HG02973 (cell line): ENCODE data around the gene ZNF236.
"Not testable (repeated sequence)": the region's sequence is repeated elsewhere in the genome, so short reads cannot be mapped to it uniquely, and the experiment has no call there.

Experiments
- ATAC-seq: cut with Tn5 transposase; IDR thresholded peaks from one replicate; pipeline ENCODE4 v1.9.1; 2021; ENCODE audit warnings: moderate library complexity; ENCODE audit not compliant: unreplicated experiment

The ZNF236 gene

DNA sequence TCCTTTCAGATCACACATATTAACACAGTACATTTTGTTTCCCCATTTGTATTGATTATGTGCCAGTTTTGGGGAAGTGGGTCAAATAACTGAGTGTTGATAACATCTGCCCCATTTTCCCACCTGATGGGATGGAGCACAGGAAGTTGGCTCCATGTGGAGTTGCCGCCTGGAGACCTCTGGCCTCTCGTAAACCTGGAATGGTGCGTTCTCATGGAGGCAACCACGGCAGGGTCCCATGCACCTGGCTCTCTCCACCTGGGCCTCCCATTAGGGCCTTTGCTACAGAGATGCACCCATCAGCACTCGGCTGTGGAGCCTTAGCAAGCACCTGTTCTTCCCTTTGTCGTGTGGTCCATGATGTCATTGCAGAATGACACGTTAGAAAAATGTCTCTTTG is 179.6 kb downstream of the ZNF236 start:
- no peak for ATAC-seq

DNA sequence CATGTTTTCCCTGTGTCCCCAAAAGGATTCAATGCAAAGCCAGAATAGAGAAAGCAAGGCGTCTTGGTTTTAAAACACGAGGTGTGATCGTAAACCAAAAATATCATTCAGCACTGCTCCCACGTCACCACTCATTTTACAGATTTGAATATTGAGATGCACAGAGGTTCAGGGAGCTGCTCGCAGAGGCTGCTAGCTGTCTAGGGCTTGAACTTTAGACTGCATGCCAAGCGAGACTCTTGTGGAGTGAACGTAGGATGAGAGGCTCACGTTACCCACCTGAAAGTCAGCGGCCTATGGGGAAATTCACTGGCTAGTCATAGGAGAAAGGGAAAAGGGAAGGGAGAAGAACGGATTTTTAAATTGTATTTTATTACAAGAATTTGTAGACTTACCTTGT is 180.1 kb downstream of the ZNF236 start:
- no peak for ATAC-seq

DNA sequence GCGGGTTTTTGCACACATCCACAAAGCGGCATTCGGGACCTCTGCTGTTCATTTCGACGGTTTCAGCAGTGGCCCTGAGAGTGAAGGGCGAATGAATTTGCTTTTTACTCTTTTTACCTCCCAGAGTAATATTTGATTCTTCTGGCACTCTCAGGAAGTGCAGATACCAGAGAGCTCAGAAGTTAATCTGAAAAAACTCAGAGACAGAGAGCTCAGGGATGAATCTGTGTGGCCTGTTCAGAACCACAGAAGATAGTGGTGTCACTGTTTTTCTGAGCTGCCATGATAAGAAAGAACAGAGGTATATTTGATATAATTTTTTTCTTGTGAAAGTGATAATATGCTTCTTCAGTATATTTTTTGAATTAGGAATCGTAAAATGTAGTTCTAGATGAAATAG is 181.0 kb downstream of the ZNF236 start:
- ATAC-seq, result no peak

DNA sequence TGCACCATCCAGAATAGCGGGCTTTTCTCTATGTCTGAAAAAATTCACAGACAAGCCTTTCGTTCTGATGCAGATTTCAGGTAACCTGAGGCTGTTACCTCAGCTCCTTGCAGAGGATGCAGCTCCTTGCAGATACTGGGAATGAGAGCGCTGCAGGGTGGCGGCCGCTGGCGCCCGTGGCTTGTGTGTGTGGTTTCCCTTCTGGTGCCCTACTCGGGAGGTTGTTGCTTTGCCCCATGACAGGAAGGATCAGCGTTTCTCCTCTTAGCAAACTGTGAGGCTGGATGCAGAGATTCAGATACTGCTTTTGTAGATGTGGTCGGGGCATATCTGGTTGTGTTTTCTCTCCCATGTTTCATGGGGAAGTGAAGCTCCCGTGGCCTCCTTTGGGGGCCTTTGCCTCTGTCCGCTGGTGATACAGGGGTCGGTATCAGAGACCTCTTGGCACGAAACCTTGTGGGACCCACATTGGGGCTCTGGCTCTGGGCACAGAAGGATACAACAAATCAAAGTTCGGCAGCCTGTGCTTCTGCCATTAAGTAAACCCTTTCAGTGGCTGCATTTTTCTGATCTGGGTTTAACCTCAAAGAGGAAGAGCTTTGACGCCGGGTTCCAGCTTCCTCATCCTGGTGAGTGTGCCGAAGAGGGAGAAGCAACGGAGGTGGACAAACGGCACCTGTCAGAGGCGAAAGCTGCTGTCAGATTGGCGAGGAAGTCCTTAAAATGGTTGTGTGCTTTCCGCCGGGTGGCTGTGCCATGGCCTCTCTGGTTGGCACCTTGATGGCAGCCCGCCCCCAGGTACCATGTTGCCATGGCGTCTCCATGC is 182.4 kb downstream of the ZNF236 start:
- ATAC-seq, result no peak

DNA sequence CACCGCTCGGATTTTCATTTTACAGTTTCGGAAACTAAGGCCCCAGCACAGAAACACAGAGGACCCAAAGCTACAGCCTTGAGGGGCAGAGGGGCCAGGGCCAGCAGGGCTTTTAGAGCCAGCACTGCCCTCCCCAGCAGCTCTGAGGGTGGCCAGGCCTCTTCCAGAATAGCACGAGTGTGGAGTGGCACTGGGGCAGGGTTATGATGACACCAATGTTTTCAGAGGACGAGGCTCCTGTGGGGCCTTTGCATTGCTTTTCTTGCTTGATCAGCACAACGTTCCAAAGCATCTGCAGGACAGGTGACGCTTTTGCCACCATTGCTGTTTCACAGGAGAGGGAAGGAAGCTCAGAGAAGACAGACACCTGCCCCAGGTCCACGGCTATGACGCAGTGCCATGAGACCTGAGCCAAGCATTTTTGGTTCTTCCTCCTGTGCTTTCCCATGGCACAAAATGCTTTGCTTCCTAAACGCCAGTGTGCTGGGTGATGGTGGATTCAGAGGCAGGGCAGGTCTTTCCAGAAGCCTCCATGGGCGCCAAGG is 183.4 kb downstream of the ZNF236 start:
- ATAC-seq, result no peak

DNA sequence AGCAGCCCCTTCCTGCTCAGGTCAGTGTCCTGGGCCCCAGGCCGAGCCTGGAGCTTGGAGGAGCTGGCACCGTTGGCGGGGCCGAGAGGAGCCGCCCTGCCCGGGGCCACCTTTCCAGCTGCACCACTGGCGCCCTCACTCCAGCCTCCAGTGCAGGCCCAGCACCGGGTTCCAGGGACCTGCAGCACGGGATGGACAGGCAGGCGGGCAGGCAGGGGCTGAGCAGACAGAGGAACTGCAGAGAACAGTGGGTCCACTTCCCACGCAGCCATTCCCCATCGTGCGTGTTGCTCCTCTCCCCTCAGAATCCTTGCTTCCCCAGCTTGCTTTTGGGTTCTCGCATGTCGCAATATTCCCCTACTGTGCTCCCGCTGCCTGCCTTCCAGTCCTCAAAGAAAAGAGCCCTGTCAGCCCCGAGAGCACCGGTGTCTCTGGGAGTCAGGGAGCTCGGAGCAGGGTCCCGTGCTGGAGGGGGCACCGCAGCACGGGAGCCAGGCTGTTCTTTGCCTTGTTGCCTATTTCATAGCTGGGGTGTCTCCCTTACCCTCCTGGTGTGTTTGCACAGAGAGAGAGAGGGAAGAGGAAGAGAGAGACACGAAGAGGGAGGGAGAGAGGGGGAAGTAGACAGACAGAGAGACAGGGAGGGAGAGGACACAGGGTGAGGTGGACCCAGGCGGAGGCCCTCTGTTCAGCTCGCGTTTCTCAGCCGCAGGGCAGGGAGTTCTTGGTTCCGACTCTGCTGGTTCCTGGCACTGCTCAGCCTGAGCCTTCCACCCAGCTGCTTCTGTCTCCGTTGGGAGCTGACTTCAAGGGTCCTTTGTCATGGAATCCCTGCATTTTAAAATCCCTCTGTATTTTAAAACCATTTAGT is 184.2 kb downstream of the ZNF236 start:
- ATAC-seq, result no peak

DNA sequence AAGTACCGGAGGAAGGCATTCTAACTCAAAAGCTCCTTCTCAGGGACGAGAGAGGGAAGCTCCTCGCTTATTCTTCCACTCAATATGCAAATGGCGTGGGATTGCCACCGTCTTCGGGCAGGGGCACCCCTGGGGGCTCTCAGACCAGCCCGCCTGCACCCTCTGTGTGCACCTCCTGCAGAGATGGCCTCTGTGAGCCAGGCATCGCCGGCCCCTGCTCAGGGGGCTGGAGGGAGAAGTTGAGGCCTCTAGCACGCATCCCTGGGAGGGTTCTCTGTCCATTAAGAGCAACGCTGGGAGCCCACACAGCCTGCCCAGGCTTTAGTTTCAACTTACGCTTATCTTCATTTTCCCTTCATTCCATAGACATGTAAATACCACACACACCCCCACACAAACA is 184.9 kb downstream of the ZNF236 start:
- no peak for ATAC-seq

DNA sequence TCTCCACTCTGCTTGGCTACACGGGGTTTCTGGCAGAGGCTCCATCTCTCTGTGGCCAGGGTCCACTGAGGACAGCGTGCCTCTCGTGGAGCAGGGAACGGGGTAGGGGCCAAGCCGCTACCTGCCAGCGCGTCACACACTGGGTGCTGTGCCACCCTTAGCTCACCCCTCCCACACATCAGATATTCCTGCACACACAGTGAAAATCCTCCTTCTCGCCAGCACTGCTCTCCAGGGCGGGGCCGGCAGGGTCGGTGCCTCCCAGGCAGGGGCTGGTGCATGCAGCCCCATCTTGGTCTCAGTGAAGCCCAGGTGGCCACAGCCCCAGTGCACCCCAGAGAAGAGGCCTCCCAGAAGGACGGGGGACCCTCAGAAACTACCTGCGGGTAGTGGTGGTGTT is 185.6 kb downstream of the ZNF236 start:
- ATAC-seq, result no peak

DNA sequence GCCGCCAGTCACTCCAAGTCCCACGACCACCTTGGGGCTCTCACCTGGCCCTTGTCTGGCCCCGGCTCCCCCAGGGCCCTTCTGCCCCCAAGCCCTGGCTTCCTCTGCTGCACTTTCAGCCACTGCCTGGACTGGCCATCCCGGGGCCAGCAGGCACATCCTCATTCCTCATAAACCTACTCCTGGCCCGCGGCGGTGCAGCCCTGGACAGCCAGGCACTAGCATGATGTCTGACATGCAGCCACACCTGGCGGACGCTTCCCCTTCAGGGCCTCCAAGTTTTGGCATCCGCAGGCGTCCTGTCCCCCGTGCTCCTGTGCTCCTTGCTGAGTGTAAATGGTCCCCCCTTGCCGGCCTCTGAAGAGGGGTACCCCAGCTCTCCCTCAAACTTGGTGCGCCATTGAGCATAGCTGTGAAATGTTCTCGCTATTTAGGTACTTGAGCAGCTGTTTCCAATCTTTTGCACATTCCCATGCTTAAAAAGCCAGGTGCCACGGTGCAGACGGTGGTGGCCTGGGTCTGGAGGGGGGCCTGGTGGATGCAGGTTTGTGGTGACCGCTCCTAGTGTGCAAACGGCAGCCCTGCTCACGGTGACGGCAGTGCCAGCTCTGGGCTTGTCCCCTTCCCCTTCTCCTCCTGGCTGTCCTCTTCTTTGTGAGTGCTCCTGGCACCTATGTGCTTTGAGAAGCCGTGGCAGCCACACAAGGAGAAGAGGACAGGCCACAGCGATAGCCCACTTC is 186.4 kb downstream of the ZNF236 start:
- no peak for ATAC-seq

DNA sequence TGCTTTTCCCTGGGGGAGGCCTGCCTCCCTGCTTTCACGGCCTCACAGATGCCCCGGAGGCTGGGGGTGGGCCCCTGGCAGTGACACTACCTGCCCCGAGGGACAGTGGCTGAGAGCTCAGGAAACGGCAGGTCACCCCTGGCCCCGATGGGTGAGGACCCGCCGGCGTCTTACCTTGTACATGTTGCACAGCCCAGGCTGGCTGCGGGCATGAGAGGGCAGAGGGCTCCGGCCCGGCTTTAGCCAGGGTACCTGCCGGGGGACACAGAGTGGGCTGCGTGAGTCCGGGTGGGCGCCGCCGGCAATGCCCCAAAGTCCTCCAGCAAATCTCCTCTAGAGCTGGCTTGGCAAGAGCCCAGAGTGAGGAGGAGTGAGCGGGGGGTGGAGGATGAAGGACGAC is 187.3 kb downstream of the ZNF236 start:
- ATAC-seq, result no peak

DNA sequence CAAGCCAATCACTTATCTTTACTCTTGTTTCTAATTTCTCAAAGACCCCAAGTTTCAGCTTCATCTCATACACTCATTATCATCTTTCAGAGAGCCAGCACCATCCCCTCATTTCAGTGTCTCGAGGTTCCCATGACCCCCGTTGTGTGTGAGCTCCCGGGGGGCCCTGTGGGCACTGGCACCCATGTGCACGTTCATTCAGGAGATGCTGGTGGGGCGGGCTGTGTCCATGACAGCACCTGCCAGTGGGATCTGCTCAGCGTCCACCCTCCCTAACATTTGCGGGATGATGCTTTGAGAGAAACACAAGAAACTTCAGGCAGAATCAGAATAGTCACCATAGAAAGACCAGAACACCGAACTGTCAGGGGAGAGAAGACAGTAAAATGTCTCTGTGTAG is 189.8 kb downstream of the ZNF236 start:
- no peak for ATAC-seq

DNA sequence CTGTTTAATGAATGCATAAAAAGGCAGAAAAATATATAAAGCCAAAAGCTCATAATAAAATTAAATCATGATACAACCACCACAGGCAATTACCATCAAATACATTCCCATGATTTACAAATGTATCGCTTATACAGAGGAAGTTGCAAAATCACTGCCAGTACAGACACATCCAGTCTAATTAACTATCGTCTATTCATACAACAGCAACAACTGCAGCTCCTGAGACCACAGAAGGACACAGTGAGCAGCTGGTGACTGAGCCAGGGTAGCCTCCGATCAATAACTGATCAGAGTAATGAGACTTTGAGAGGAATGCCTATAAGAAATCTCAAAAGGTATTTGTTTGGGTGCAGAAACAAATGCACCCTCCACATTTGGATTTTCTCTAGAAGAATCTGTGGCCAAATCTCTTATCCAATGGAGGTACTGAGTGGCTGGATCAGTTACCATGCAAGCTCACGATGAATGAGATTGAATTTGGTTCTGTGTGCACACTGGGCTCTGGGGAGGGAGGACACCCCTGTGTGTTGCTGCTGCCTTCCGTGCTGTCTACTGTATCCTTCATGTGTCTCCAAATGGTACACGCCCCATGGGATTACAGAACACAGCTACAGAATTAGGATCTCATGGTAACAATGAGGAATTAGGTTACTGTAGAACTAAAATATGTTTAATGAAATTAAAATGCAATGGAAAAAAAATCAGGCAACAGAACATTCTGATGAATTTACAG is 190.6 kb downstream of the ZNF236 start:
- no peak for ATAC-seq

DNA sequence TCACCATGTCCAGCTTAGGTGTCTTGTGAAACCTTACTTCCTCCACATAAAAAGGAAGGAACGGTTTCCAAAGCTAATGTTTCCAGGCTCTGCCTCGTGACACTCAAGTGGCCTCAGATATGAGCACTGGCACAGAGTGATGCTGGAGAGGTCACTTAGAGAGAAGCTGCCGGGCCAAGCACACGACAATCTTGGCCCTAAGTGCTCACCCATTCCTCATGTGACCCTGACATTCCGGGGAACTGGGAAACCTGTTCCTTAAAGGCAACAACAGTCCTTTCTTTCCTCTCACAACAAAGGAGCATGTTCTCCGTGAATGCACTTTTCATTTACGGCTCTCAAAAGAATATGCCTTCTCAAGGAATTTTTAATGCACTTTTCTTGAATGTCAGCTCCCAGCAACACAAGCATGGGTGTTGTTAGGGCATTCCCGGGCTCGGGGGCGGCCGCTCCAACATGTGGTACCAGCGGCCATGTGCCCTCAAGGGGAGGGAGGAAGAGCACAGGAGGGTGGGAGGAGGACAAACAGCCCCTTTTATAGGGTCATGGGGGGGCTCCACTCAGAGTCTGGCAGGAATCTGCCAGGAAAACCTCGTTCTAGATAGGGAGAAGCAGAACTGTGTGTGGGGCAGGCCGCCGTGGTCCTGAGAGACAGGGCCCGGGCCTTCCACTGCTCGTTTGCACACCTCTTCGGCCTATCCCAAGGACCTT is 191.6 kb downstream of the ZNF236 start:
- ATAC-seq, result no peak

DNA sequence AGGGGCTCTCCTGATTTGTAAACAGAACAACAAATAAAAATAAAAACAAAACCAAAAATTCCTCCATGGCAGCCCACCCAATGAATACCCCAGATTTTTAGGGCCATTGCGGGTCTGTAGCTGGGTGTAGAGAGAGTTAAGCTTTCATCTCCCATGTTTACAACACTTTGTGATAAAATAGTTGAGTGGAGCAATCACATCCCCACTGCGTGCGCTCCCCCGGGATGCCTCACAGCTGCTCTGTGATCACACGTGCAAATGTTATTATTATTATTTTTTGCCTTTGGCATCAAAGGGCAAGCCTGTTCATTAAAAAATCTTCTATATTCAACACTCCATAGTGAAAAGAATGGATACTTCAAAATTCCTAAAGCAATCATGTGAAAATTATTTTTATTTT is 192.2 kb downstream of the ZNF236 start:
- no peak for ATAC-seq

DNA sequence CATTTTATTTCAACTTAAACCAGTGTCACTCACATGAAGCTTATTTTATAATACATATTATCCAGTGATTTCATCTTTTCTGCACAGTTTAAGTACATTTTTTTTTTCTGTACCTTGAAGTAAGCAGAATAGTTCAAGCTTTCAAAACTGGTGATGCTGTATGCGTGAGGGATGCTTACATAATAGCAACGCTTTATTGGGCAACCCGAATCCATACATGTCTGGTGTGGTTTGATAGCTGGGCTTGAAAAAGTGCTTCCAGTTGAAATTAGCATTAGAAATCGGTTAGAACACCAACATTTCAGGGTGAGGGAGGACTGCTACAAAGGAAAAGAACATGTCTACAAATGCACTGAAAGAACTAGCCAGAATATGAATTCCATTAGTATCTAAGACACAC is 192.8 kb downstream of the ZNF236 start:
- ATAC-seq, result no peak

DNA sequence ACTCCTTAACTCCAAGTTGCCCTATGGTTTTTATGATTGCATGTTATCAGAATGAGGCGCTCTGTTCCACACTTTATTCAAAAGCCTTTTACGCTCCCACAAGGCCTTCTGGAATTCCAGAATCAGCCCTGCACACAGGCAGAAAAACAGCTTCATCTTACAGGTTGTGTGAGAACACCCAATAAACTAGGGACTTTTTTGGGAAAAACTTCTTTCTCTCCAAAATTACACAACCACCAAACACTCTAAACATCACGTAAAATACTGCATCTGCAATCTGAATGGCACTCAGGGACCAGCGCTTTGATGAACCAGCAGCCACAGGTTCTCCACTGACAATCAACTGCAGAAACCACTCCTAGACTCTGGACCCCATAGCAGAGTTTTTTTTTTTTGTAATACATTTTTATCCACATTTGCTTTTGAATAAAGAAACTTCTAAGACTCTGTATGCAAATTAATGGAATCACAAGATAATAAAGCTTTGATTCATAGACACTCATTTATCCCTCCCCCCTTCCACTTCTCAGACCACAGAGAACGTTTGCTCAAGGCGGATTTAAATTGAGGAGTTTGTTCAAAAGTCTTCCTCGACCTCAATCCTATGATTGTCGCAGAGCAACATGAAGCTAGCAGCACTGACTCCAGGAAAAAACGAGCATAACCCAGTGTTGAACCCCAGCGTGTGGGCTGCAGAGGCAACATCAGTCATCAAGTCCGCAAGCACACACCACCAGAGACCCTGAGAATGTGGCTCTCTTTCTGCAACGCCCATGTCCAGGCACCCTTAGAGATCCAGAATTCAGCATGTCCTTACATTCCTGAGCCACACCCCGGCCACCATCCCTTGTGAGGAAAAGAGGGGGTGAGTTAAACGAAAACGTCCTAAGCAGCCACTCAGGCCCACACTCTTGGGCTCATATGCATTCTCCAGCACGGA is 193.7 kb downstream of the ZNF236 start:
- ATAC-seq, result no peak

DNA sequence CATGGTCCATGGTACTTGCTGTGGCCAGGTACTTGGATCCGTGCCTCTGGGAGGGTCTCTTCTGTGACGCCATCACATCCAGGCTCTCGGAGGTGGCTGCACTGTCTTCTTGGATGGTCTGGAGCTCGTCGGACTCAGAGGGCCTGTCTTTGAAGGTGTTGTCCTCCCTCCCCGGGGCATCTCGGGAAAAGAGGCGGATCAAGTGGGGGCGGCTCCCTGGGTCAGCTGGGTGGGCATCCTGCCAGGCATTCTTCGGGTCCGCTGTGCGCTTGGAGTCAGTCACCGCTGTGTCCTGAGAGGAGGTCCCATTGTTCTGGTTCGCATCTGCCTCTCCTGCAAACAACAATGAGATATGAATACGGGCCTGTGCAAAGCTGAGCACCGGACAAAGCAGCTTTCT is 194.6 kb downstream of the ZNF236 start:
- no peak for ATAC-seq

DNA sequence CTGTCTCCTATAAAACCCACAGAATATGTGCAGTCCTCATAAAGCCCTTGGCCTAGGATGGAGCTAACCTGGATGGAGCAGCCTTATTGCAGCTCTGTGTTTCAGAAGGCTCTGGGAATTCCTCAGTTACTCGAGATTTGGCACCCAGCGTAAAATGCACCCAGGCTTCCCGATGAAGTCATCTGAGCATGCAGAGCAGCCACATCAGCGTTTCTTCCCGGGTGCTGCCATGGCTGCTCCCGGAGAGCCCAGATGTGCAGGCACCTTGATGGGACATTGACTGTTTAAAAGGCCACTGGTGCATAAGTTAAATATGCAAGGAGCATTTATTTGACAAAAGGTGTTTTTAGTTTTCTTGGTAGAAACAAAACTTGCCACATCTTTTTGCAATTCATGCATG is 195.0 kb downstream of the ZNF236 start:
- no peak for ATAC-seq

DNA sequence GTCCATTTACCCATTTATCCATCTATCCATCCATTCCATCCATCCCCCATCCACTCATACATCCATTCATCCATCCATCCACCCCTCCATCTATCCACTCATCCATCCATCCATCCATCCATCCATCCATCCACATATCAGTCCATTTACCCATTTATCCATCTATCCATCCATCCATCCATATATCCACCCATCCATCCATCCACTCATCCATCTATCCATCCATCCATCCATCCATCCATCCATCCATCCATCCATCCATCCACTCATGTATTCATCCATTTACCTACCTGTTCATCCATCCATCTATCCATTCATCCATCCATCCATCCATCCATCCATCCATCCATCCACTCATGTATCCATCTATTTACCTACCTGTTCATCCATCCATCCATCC is 196.3 kb downstream of the ZNF236 start:
- ATAC-seq, result not testable (repeated sequence)
